HEK293 (cell line): Measurements from ENCODE around the gene ST8SIA5.

ENCODE experiments used
- BCL11B ChIP-seq: fragments of 450-650 bp; formaldehyde crosslinking; IDR thresholded peaks from 2 replicates; pipeline ENCODE4 v1.5.1; 2016; ENCODE audit warnings: low read depth, missing biosample characterization, missing genetic modification characterization
- KLF10 ChIP-seq: fragments of 450-650 bp; IDR thresholded peaks from 2 replicates; pipeline ENCODE4 v1.5.1; 2018; ENCODE audit warnings: missing biosample characterization, mild to moderate bottlenecking, missing genetic modification characterization
- MYNN ChIP-seq: fragments of 450-650 bp; formaldehyde crosslinking; IDR thresholded peaks from 2 replicates; pipeline ENCODE4 v1.5.1; 2016; ENCODE audit warnings: missing biosample characterization, missing genetic modification characterization, borderline replicate concordance
- TCF7L2 ChIP-seq: IDR thresholded peaks from 2 replicates; pipeline ENCODE4 v1.6.1; 2011; ENCODE audit warnings: low read depth, mild to moderate bottlenecking, inconsistent platforms, low read length, moderate library complexity, borderline replicate concordance
- YY1 ChIP-seq: fragments of 450-650 bp; formaldehyde crosslinking; IDR thresholded peaks from 2 replicates; pipeline ENCODE4 v1.5.1; 2018; ENCODE audit warnings: missing biosample characterization, missing genetic modification characterization
- ZEB2 ChIP-seq: fragments of 450-650 bp; formaldehyde crosslinking; IDR thresholded peaks from 2 replicates; pipeline ENCODE4 v1.5.1; 2016; ENCODE audit warnings: missing biosample characterization, missing genetic modification characterization
- ZNF335 ChIP-seq: fragments of 450-650 bp; formaldehyde crosslinking; conservative IDR thresholded peaks from 2 replicates; pipeline ENCODE4 v1.5.1; 2016; ENCODE audit warnings: missing biosample characterization, missing genetic modification characterization
- TF ChIP-seq, protein P1 (sequence below): fragments of 450-650 bp; formaldehyde crosslinking; IDR thresholded peaks from 2 replicates; pipeline ENCODE4 v1.5.1; 2016; ENCODE audit warnings: missing biosample characterization, missing genetic modification characterization
- TF ChIP-seq, protein P2 (sequence below): fragments of 450-650 bp; formaldehyde crosslinking; IDR thresholded peaks from 2 replicates; pipeline ENCODE4 v1.5.1; 2016; ENCODE audit warnings: missing biosample characterization, missing genetic modification characterization

DNA sequence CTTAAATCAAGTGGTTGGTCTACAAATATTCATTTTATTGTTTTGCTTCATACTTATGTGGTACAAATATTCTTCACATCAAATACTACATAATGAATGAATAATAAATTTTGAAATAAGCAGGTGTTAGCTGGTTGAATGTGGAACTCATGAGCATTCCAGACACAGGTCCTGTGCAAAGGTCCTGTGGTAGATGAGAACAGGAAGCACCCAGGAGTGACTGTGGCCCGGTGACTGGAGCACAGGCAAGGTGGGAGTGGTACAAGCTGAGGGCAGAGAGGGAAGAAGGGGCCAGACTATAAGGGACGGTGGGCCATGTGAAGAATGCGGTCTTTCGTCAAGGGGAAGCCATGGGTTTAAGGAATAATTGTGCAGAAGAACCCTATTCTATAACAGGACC lies 73.6 kb downstream of the ST8SIA5 start:
- TF ChIP-seq, protein P1, sequence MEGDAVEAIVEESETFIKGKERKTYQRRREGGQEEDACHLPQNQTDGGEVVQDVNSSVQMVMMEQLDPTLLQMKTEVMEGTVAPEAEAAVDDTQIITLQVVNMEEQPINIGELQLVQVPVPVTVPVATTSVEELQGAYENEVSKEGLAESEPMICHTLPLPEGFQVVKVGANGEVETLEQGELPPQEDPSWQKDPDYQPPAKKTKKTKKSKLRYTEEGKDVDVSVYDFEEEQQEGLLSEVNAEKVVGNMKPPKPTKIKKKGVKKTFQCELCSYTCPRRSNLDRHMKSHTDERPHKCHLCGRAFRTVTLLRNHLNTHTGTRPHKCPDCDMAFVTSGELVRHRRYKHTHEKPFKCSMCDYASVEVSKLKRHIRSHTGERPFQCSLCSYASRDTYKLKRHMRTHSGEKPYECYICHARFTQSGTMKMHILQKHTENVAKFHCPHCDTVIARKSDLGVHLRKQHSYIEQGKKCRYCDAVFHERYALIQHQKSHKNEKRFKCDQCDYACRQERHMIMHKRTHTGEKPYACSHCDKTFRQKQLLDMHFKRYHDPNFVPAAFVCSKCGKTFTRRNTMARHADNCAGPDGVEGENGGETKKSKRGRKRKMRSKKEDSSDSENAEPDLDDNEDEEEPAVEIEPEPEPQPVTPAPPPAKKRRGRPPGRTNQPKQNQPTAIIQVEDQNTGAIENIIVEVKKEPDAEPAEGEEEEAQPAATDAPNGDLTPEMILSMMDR (tag by site-specific recombination): no peak
- TF ChIP-seq YY1 (tag by site-specific recombination) (no peak), TCF7L2 (no peak), ZNF335 (tag by site-specific recombination) (no peak), KLF10 (no peak), BCL11B (tag by site-specific recombination) (no peak), MYNN (tag by site-specific recombination) (no peak), ZEB2 (tag by site-specific recombination) (no peak)
- TF ChIP-seq, protein P2, sequence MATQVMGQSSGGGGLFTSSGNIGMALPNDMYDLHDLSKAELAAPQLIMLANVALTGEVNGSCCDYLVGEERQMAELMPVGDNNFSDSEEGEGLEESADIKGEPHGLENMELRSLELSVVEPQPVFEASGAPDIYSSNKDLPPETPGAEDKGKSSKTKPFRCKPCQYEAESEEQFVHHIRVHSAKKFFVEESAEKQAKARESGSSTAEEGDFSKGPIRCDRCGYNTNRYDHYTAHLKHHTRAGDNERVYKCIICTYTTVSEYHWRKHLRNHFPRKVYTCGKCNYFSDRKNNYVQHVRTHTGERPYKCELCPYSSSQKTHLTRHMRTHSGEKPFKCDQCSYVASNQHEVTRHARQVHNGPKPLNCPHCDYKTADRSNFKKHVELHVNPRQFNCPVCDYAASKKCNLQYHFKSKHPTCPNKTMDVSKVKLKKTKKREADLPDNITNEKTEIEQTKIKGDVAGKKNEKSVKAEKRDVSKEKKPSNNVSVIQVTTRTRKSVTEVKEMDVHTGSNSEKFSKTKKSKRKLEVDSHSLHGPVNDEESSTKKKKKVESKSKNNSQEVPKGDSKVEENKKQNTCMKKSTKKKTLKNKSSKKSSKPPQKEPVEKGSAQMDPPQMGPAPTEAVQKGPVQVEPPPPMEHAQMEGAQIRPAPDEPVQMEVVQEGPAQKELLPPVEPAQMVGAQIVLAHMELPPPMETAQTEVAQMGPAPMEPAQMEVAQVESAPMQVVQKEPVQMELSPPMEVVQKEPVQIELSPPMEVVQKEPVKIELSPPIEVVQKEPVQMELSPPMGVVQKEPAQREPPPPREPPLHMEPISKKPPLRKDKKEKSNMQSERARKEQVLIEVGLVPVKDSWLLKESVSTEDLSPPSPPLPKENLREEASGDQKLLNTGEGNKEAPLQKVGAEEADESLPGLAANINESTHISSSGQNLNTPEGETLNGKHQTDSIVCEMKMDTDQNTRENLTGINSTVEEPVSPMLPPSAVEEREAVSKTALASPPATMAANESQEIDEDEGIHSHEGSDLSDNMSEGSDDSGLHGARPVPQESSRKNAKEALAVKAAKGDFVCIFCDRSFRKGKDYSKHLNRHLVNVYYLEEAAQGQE: no peak
